Ramos (cell line): ENCODE results near the gene ZNF281.
"Not testable (repeated sequence)": the region's sequence is repeated elsewhere in the genome, so short reads cannot be mapped to it uniquely, and the experiment has no call there.

ENCODE experiments used
- in situ Hi-C: fragments of 300-500 bp; cut with MboI; formaldehyde crosslinking; loops from one replicate; pipeline ENCODE4 v1.14.3; 2022; ENCODE audit warnings: low sequenced_read_pairs; ENCODE audit not compliant: unreplicated experiment

ZNF281 gene

DNA sequence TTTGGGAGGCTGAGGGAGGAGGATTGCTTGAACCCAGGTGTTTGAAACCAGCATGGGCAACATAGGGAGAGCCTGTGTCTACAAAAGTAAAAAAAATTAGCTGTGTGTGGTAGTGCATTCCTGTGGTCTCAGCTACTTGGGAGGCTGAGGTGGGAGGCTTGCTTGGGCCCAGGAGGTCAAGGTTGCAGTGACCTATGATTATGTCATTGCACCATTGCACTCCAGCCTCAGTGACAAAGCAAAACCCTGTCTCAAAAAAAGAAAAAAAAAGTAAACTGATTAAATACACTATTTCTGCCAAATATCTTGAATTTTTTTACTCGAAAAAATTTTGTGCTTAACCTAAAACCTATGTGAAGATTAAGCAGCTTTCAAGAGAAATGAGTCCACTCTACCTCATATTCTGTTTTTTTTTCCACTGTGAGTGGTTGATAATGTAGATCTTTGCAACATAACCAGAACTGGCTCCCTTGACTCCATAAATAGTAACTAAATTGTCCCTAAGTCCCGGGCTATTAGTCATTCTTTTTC lies 19.4 kb upstream of the ZNF281 start:
- in situ Hi-C loops = no loop called here

DNA sequence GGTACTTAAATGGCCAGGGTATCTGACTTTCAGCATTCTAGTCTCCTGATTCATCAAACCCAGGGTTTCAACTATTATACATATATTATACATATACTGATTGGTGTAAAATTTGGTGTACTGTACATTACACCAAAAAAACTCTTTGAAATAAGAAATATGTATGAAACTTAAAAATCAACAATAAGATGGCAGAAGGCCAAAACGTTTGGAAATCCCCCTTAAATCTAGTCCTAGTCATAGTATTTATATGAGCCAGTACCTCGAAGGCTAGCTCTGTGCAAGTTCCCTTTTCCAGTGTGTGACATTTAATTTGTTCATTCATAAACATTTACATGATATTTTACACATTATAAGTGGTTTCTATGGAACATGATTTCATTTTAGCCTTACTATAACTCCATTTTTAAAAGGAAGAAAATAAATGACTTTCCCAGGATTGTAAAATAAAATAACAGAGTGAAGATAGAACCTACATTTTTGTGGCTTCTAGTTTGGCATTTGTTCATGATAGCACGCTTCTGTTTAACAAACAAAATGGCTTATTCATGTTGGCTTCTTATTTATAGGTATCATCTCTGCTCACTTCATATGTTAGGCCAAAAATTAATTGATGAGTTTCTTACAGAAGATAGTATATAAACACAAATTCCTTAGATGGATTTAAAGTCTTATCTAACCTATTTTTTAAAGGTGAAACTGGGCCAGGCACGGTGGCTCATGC lies 18.8 kb upstream of the ZNF281 start:
- in situ Hi-C loops = no loop called here

- in situ Hi-C loops = no loop called here
Observed at GRCh38 chr1:200427744-200428143, 17.9 kb upstream of the ZNF281 start.

- in situ Hi-C loops = no loop called here
Observed at GRCh38 chr1:200426196-200426595, 16.4 kb upstream of the ZNF281 start.

- in situ Hi-C loops = no loop called here
Observed at GRCh38 chr1:200423235-200423634, 13.4 kb upstream of the ZNF281 start.

DNA sequence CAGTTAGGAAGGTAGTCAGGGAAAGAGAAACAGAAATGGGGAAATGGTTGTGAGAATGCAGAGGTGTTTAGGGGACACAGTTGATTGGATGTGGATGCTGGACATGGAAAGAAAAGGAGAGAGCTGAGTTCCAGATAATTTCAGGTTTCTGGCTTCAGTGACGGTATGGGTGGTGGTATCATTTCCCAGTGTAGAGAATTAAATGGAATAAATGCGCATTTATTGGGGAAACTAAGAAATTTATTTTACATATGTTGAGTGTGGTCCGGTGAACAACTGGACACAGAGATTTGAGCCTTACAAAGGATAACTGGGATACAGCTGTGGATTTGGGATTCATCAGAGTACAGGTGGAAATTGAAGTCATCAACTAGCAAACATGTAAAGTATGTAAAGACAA lies 12.4 kb upstream of the ZNF281 start:
- in situ Hi-C loops = no loop called here

DNA sequence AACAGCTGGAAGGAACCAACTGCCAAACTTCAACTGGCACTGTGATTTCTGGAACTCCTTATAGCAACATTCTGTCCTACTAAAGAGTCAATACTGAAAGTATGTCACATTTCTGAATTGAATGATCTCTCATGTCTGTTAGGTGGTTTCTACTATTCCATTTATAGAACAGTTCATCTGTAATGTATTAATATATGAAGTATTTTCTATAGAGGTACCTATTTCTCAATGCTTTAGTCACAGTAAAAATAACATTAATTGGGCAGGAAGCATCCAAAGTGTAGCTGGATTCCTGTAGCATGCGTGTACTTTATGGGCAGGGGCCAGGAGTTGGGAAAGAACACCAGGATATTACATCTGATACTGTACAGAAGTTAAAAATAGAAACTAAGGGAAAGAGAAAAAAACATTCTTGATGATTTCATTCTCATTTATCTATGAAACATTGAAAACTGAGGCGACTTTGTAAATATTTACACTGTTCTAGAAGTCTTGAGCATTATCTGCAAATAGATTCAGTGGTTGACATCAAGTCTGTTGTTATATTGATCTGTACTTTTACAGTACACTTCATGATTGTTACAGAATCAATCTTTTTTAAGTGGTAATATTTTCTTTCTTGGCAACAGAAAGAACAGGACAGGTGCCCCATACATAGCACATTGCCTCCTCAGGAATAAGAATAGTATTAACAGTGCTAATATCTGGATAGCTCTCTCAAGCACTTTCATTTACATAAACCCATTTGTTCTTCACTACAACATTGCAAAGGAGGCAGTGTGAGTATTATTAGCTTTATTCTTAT lies 6.2 kb upstream of the ZNF281 start:
- in situ Hi-C loops = no loop called here

- in situ Hi-C loops = no loop called here
Observed at GRCh38 chr1:200415227-200415626, 5.4 kb upstream of the ZNF281 start.

- in situ Hi-C loops = no loop called here
Observed at GRCh38 chr1:200414657-200415056, 4.8 kb upstream of the ZNF281 start.

DNA sequence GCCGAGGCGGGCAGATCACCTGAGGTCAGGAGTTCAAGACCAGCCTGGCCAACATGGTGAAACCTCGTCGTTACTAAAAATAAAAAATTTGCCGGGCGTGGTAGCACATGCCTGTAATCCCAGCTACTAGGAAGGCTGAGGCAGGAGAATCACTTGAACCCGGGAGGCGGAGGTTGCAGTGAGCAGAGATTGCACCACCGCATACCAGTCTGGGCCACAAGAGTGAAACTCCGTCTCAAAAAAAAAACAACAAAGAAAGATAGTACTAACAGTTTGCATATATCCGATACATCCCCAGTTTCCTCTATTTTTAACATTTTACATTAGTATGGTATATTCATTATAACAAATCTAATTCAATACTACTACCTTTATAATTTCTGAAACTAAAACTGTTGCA lies 3.9 kb upstream of the ZNF281 start:
- in situ Hi-C loops = not testable (repeated sequence)

DNA sequence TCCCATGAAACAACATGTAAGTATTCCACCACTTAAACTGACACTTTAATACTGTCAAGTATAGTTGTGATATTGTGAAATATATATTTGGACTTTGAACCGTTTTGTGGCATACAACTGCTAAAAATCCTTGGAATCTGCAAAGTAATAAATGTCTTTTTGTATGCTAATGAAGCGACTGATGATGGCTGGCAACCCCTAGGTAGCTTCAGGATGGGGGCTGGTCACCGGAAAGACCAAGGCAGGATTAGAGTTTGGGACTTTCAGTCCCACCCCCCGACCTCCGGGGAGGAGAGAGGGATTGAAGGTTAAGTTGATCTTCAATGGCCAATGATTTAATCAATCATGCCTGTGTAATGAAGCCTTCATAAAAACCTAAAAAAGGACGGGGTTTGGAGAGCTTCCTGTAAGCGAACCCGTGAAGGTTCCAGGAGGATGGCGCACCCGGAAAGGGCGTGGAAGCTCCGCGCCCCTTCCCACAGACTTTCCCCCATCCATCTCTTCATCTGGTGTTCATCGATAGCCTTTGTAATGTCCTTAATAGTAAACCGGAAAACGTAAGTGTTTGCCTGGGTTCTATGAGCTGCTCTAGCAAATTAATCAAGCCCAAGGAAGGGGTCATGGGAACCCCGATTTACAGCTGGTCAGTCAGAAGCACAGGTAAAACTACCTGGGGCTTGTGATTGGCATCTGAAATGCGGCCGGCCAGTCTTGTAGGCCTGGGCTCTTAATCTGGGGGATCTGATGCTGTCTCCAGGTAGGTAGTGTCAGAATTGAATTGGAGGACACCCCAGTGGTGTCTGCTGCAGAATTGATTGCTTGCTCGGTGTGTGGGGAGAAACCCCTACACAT lies 1.8 kb upstream of the ZNF281 start:
- in situ Hi-C loops = no loop called here

DNA sequence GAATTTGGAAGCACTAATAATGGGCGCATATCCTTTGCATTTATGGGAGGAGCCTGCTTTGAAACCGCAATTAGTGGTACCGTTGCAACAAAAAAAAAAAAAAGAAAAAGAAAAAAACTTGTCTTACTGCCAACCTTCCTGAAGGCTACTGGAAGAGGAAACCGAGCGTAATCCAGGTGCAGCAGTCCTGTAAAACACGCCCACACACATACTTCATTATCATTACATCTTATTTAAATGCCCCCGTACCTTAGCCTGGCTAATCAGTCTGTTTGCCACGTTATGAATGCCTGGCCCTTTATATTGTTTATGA lies 686 bp upstream of the ZNF281 start:
- in situ Hi-C loops = no loop called here

DNA sequence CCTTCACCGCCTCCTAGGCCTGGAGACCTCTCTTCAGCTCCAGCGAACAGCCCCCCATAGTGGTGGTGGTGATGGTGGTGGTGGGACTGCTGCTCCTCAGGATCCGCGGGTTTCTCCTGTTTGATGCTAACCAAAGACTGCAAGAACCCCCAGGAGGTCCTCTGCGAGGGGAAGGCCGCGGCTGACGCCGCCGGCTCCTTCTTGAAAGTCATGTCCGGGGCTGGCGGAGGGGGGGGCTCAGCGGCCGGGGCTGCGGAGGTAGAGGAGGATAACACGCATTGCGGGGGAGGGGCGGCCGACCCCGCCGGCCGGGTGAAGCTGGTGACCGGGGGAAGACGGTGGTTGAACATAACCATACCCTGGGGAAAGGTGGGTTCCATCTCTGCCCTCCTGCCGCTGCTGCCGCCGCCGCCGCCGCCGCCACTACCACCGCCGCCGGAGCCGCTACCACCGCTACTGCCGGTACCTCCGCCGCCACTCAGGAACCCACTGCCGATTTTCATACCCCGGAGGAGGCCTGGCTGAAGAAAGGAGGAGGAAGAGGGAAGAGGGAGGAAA lies 554 bp downstream of the ZNF281 start:
- in situ Hi-C loops = no loop called here

DNA sequence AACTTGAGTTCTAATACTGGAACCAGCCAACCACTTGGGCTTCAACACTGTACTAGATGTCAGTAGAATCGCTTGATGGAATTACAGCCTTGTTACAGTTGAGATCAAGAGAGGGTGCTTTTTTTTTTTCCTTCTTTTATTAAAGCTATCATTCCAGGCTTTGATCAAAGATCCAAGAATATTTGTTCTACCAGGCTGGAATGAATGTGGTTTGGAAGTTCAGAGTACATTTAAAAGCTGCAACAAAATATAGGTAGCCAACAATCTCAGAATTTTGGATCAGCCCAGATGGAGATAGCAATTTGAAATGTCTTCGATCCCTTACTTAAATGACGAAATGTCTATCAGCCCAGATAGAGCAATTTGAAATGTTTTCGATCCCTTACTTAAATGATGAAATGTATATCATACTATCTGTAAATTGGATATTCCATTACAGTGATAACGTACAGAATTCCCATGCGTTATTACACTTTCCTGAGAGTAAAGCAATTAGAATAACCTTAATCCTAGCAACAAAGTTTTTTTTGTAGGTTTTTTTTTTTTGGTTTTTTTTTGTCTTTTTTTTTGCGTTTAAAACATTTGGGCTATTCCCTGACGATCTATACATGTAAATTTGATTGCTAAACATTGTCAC lies 3.6 kb downstream of the ZNF281 start:
- in situ Hi-C loops = no loop called here

GRCh38 chr1:200405264-200405663 lies 4.6 kb downstream of the ZNF281 start:
- in situ Hi-C loops = no loop called here

DNA sequence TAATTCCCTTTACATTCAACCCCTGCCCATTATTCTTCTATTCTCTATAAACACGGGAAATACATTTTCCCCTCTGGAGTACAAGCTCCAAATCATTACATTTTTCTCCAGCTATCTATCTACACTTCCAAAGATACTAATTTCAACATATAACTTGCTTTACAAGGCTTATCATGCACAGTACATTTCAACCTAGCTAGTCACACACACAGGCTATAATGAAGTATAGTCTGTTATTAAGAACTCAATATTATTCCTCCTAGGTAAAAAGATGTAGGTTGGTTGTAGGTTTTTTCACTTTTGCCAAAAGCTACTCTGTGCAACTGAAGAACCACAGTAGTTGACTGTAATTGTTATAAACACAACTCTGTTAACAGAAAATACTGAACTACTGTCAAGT lies 8.1 kb downstream of the ZNF281 start:
- in situ Hi-C loops = no loop called here

GRCh38 chr1:200401263-200401662 lies 8.6 kb downstream of the ZNF281 start:
- in situ Hi-C loops = no loop called here

GRCh38 chr1:200400556-200400955 lies 9.3 kb downstream of the ZNF281 start:
- in situ Hi-C loops = no loop called here

DNA sequence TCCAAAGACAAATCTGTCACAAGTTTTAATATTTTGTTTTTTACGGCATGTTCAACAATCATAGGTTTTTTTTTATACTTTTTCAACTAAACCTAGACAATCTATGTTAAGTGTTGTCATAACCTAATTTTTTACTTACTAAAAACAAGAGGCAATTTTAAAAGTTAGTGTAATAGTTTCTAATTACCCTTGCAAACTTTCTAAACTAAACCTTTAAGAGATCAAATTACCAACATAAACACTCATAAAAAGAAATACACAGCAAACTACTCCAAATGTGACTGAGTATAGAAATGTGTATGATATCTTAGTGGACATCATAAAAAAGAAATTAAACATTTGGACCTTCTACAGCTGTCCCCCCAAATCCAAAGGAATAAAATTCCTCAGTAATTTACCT lies 10.0 kb downstream of the ZNF281 start:
- in situ Hi-C loops = no loop called here

DNA sequence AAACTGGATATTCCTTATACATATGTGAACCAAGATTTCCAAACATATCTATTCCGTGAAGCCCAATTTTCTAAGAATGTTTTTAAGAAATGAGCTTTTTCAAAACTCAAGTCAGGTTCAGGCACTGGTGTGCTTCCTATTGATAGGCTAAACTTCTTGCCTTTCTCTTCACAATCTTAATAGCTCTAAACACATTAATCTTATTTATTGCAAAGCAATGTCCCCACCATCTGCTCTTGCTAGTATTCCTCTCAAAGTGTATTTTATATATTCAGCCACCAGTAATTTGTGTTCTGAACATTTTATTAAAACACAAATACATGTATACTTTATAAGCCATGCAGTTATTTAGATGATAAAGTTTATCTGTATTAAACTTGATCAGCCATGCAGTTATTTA lies 11.5 kb downstream of the ZNF281 start:
- in situ Hi-C loops = no loop called here
